HFF-Myc (cell line): Measurements from ENCODE around the gene CTSC.

ENCODE experiments used
- DNase-seq: peaks from one replicate; pipeline ENCODE4 v3.0.0-alpha.2; 2011; ENCODE audit warnings: low read depth; ENCODE audit errors: extremely low read depth
- H3K4me3 ChIP-seq: replicated peaks from 2 replicates; pipeline ENCODE4 v1.5.1; 2011; ENCODE audit warnings: low read depth, mild to moderate bottlenecking, control low read depth, low read length
- TF ChIP-seq, protein P1 (sequence below): IDR thresholded peaks from 2 replicates; pipeline ENCODE4 v1.5.1; 2012; ENCODE audit warnings: mild to moderate bottlenecking, low read depth, low read length, control low read depth; ENCODE audit errors: missing control alignments

CTSC gene

GRCh38 chr11:88337181-88337986, at the start of gene CTSC:
TSS of gene CTSC (minus strand) at chr11:88337736. CDS start at chr11:88337672, 64 bp downstream.
- peak; percentile 70 for DNase-seq
- TF ChIP-seq, protein P1, sequence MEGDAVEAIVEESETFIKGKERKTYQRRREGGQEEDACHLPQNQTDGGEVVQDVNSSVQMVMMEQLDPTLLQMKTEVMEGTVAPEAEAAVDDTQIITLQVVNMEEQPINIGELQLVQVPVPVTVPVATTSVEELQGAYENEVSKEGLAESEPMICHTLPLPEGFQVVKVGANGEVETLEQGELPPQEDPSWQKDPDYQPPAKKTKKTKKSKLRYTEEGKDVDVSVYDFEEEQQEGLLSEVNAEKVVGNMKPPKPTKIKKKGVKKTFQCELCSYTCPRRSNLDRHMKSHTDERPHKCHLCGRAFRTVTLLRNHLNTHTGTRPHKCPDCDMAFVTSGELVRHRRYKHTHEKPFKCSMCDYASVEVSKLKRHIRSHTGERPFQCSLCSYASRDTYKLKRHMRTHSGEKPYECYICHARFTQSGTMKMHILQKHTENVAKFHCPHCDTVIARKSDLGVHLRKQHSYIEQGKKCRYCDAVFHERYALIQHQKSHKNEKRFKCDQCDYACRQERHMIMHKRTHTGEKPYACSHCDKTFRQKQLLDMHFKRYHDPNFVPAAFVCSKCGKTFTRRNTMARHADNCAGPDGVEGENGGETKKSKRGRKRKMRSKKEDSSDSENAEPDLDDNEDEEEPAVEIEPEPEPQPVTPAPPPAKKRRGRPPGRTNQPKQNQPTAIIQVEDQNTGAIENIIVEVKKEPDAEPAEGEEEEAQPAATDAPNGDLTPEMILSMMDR = no peak
- peak within 1 kb of the TSS; percentile 76 for H3K4me3 ChIP-seq

DNA sequence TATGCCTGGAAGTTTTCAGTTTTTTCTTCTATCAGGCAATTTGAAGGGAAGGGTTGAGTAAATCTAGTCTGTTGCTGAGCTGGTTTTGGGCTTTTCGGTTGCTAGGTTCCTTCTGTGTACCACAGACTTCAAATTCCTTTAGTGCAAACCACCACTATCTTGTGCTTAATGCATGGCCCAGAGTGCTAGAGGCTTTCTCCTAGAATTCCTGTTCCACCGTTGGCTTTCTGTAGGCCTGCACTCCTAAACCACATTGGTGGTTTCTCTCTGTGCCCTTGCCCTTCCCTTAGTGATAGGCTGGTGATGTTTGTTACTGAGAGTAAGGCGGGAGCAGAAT, 47.1 kb upstream of the CTSC start:
- no peak for DNase-seq
- TF ChIP-seq, protein P1 = no peak
- H3K4me3 ChIP-seq = no peak overlapping the region

- DNase-seq = no peak
- no peak overlapping the region for H3K4me3 ChIP-seq
Measured at GRCh38 chr11:88384004-88384668, 46.6 kb upstream of the CTSC start.

DNA sequence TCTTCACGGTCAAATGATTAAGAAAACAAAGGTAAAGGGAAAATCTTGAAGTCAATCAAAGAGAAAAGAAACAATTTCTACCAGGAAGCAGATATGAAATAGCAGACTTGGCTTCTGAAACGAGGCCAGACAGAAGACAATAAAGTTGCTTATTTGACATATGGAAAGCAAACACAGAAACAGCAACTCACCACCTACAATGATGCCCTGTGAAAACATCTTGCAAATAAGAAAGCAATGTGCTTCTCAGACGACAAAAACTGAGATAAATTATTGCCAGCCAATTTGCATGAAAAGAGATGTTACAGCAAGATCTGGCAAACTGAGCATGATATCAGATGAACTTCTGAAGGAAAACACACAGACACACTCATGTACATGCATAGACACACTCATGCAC, 45.9 kb upstream of the CTSC start:
- no peak for DNase-seq
- TF ChIP-seq, protein P1 = no peak
- H3K4me3 ChIP-seq = no peak overlapping the region

More at GRCh38 chr11:88384004-88384668, 46.6 kb upstream of the CTSC start:
- TF ChIP-seq, protein P1 = no peak

- TF ChIP-seq, protein P1 = no peak
- DNase-seq = no peak
- H3K4me3 ChIP-seq = no peak overlapping the region
Measured at GRCh38 chr11:88379130-88379529, 41.6 kb upstream of the CTSC start.

GRCh38 chr11:88378422-88379066, 41.0 kb upstream of the CTSC start:
- TF ChIP-seq, protein P1 = no peak
- no peak overlapping the region for H3K4me3 ChIP-seq
- no peak for DNase-seq
